T47D (cell line): ENCODE results near the gene OLAH.
A peak's percentile ranks its signal among the peaks of the same experiment; 100 is the strongest.

Experiments
- DNase-seq, 2 experiments: peaks; one replicate each; pipeline versions ENCODE4 v3.0.0 to v3.0.0-alpha.2; 2011 to 2012; ENCODE audit warnings: low read depth in 1 of 2, low spot score in 1 of 2
- JUND ChIP-seq: IDR thresholded peaks from 2 replicates; pipeline ENCODE4 v1.6.1; 2012; ENCODE audit warnings: low read depth
- in situ Hi-C: cut with HindIII; loops from 2 replicates; pipeline ENCODE4 v1.10.0; 2016; ENCODE audit warnings: low sequenced_read_pairs, low pct_unique_long_range_greater_than_20kb

OLAH gene

DNA sequence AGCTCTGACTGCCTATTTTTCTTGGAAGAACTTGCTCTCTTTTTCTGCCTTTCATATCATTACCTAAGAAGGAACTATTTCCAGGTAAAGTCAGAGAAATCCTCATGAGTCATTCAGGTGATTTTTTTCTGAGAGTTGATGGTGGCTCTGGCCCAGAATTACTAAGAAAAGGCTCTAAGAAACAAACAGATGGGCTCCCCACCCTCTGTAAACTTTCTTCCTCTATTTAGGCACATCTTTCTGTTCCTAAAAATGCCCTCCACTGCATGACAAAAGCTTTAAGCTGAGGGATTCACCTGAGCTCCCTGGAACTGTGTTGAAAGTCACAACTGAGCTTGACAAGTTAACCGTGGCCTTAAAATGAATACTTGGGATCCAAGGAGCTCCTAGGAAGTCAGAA lies 1.6 kb downstream of the OLAH start:
- in situ Hi-C loops, result no loop called here
- no peak for DNase-seq

DNA sequence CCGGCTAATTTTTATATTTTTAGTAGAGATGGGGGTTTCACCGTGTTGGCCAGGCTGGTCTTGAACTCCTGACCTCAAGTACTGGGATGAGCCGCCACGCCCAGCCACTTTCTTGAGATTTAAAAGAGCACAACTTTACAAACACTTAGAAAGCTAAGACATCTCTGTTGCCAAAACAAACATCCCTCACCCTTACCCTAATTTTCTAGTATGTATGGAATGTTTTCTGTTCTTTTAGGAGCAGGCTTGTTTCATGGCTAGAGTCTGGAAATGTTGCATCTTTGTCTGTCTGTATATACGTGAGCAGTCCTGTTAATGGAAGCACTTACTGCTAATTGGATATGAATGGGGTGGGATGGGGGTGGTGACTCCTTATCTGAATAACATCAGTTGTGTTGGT lies 2.9 kb downstream of the OLAH start:
- in situ Hi-C loops, result no loop called here

More for the DNA sequence above, 1.6 kb downstream of the OLAH start:
- no peak for TF ChIP-seq JUND

DNA sequence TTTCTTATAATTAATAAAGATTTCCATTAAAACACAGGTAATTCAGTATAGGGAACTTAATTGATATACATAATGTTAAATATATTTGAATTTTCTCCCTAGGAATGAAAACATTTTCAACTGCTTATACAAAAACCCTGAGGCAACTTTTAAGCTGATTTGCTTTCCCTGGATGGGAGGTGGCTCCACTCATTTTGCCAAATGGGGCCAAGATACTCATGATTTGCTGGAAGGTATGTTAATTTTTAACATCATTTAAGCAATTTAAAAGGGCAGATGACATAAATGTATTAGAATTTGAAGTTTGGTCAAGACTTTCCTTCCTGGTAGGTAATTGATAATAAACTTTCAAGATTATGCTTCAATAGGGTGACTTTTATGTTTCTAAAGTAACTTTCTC lies 5.8 kb downstream of the OLAH start:
- DNase-seq, result no peak
- in situ Hi-C loops, result no loop called here
- TF ChIP-seq JUND, result no peak

More for the DNA sequence above, 2.9 kb downstream of the OLAH start:
- DNase-seq, result peak; percentile 23 to 74
- no peak for TF ChIP-seq JUND

DNA sequence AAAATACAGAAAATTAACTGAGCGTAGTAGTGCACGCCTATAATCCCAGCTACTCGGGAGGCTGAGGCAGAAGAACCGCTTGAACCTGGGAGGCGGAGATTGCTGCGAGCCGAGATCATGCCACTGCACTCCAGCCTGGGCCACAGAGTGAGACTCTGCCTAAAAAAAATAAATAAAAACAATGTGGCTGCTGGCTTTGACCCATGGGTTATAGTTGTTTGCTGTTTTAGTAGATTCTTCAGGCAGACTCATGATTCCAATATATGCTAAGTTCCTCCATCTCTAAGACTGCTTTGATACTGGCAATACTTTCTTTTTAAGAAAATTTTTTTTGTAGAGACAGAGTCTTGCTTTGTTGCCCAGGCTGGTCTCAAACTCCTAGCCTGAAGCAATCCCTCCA lies 8.4 kb downstream of the OLAH start:
- no peak for TF ChIP-seq JUND
- in situ Hi-C loops, result no loop called here
- no peak for DNase-seq

DNA sequence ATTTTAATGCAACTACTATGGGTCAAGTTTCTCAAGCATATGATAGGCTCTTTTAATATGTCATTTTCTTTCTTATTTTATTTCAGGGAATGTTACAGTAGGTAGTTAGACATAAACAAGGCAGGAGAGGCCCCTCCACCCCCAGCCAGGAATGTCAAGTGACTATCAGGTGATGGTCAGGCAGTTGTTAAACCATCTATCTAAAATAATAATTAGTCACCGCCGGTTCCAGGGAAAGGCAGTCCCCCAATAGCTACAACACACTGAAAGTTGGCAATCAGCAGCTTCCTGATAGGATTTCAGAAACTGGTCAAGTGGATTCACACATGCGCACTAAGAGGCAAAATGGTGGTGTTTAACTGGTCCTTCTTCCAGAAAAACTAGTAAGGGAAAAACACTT lies 9.3 kb downstream of the OLAH start:
- no peak for DNase-seq
- no peak for TF ChIP-seq JUND
- in situ Hi-C loops, result no loop called here

DNA sequence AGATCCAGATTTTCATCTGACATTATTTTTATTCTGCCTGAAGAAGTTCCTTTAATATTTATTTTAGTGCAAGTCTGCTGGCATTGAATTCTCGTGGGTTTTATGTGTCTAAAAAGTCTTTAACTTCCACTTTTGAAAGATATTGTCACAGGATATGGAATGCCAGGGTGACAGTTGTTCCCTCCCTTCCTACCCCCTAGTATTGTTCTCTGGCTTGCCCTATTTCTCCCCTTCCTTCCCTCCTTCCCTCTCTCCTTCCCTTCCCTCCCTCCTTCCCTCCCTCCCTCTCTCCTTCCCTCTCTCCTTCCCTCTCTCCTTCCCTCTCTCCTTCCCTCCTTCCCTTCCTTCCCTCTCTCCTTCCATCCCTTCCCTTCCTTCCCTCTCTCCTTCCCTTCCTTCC lies 14.9 kb downstream of the OLAH start:
- in situ Hi-C loops, result no loop called here
- TF ChIP-seq JUND, result no peak
- no peak for DNase-seq

DNA sequence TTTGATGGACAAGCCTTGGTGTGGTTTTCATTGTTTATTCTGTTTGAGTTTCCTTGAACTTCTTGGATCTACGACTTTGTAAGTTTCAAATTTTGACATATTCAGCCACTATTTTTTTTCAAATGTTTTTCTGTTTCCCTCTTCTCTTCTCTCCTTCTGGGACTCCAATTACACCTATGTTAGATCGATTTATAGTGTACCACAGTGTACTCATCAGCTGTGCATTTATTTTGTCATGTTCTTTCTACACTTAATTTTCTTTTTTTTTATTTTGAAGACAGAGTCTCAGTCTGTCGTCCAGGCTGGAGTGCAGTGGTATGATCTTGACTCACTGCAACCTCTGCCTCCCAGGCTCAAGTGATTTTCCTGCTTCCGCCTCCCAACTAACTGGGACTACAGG lies 16.2 kb downstream of the OLAH start:
- in situ Hi-C loops, result no loop called here

DNA sequence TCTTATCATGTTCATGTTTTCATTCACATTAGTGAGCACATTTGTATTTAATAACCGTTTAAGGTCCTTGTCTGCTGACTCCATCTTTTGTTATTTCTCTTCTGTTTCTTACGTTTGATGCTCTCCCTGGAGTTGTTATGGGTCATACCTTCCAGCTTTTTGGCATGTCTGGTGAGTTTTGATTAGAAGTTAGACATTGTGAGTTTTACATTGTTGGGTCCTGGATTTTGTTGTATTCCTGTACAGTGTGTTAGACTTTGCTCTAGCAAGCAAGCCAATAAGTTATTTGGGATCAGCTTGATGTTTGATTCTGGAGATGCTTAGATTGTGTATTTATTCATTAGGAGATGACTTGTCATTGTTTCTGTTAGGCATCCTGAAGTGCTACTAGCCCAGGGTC lies 16.9 kb downstream of the OLAH start:
- in situ Hi-C loops, result no loop called here
- TF ChIP-seq JUND, result no peak

More for the DNA sequence above, 16.2 kb downstream of the OLAH start:
- no peak for DNase-seq
- no peak for TF ChIP-seq JUND

DNA sequence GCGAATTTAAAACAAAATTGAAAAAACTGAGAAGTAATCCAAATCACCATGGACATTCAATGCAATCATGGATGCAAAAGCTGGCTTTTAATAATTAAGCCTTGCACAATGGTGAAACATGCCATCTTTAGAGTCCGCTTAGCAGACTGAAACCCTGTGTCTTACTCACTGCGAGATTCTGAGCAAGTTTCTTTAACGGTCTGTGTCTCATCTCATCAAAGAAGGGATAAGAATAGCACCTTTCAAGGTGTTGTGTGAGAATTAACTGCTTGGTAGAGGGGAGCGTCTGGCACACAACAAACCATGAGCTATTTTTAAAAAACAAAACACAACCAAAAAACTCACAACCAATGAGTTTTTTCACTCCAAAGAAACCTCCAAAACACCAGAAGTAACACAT lies 23.4 kb downstream of the OLAH start:
- no peak for TF ChIP-seq JUND
- DNase-seq, result no peak
- in situ Hi-C loops, result no loop called here

More for the DNA sequence above, 16.9 kb downstream of the OLAH start:
- no peak for DNase-seq

DNA sequence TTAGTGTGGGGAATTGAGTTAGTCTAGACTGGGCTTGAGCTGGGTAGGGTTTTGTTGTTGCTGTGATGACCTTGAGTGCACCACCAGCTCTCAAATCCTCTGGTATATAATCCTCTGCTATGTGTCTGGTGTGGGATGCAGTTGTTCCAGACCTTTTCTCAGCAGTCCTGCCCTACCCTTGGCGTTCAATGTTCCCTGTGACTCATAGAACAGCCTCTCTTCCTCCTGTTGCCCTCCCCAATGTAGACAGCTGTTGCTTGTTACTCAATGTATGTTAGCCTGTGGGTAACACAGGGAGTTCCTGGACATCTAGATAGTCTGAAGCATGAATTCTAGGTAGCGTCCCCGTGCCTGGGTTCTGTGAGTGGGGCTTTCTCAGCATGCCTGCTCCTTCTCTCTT lies 25.1 kb downstream of the OLAH start:
- DNase-seq, result no peak
- in situ Hi-C loops, result no loop called here
- no peak for TF ChIP-seq JUND

DNA sequence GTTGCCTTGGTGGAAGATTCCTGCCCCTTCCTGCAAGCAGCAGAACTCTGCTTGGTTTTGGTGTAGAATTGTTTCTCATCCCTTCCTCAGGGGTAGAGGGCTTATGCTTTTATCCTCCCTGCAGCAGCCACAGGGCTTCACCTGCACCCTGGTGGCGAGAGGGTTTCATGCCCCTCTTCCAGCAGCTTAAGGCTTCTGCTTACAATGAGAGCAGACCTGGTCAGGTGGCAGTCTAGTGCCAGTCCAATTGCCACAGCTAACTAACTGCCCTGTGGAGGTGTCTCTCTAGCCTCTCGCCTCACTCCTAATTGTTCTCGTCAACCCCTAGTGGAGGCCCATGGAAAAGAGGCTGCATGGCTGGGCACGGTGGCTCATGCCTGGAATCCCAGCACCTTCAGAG lies 25.5 kb downstream of the OLAH start:
- peak in 1 of 2 experiments; percentile 52 for DNase-seq
- in situ Hi-C loops, result no loop called here
- TF ChIP-seq JUND, result no peak

DNA sequence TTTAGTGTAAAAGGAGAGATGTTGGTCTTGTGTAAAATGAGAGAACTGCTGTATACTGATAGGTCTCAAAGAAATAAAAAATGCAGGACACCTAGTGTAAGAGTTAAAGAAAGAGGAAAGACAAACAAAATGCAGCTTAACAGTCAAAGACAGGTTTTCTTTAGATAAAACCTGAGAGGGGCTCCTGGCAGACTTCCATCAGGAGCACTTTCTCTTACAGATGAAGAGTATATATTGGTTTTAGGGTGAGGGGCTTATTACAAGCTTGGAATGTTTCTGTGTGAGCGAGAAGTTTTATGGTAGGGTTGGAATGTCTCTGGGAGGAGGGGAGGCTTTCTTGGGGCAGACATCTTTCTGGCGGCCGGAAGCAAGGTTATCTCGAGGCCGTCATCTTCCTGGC lies 28.6 kb downstream of the OLAH start:
- DNase-seq, result no peak
- in situ Hi-C loops, result no loop called here
- TF ChIP-seq JUND, result no peak

DNA sequence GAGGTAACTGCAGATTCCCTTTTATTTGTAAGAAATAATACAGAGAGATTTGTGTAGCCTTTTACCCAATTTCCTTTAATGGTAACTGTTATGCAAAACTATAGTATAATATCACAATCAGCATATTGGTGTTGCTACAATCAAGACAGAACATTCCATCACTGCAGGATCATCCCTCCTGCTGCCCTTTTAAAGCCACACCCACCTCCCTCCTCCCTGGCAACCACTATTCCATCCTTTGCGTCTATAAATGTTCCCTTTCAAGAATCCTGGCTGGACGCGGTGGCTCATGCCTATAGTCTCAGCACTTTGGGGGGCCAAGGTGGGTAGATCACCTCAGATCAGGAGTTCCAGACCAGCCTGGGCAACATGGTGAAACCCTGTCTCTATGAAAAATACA lies 31.7 kb downstream of the OLAH start:
- TF ChIP-seq JUND, result no peak
- no peak for DNase-seq
- in situ Hi-C loops, result no loop called here

DNA sequence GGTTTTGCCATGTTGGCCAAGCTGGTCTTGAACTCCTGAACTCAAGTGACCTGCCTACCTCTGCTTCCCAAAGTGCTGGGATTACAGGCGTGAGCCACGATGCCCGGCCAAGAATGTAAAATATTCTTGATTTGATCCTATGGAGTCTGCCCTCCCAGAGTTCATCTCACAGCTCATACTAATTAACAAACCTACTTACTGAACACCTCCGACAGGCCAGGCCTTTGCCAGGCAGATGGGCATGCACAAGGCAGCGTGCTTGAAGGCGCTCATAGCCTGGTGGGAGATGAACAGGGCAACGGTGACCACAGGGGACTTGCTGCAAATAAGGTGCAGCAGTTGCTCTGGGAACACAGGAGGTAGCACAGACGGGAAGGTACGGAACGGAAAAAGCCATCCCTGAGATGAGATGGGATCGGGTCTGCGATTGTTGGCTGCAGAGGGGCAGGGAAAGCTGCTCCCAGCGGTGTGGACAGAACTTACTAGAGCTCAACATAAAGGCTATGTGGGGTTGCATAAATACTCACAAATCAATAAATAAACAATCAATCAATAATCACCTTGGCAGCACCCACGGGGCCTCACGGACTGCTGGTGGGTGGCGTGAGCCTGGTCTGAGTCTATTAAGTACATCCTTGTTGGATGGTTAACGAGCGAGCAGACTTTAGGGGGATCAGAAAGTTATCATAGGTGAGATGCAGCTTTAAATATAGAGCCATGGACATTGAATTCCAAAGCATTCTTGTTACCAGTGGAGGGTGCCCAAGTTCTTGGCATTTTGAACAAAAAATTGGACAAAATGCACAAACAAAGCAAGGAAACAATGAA lies 40.1 kb downstream of the OLAH start:
- no peak for DNase-seq
- in situ Hi-C loops, result no loop called here
- no peak for TF ChIP-seq JUND
